Measurements from ENCODE around the gene TCHHL1. TPM values are rescaled to one million over a fixed set of nuclear protein-coding genes. Genes with fewer than 3 reads are reported as not detected.

The TCHHL1 gene
- total RNA-seq, 1 donor from 2014 or later: not detected

- Histone ChIP-seq H3K27me3 (no peaks in the 10 kb centered on the region), H3K9me3 (no peaks in the 10 kb centered on the region), H3K4me1 (no peaks in the 10 kb centered on the region), H3K4me3 (no peak overlapping the region), H3K27ac (no peak overlapping the region), H3K36me3 (no peaks in the 10 kb centered on the region)
- TF ChIP-seq CTCF (IDR thresholded peaks at IDR 0.05): no peak
- TF ChIP-seq POLR2AphosphoS5 (IDR thresholded peaks at IDR 0.05; ENCODE audit: insufficient read depth in 1 of 2, low read depth in 1 of 2): no peak
- no peak for TF ChIP-seq POLR2A (IDR thresholded peaks at IDR 0.05)
- intact Hi-C loops (cut with DNase I): no loop called here
- DNase-seq (ENCODE audit: extremely low spot score in 2 of 2): no peak
Measured at GRCh38 chr1:152118915-152119314, 30.1 kb upstream of the TCHHL1 start.

- DNase-seq (ENCODE audit: extremely low spot score in 2 of 2): no peak
- H3K27me3 ChIP-seq: no peaks in the 10 kb centered on the region
- no peaks in the 10 kb centered on the region for H3K36me3 ChIP-seq
- intact Hi-C loops (cut with DNase I): no loop called here
- no peak for TF ChIP-seq POLR2AphosphoS5 (IDR thresholded peaks at IDR 0.05; ENCODE audit: insufficient read depth in 1 of 2, low read depth in 1 of 2)
- TF ChIP-seq CTCF (IDR thresholded peaks at IDR 0.05): no peak
- no peak for TF ChIP-seq POLR2A (IDR thresholded peaks at IDR 0.05)
- no peak within 1 kb of the TSS for H3K4me3 ChIP-seq
- H3K4me1 ChIP-seq: peaks cover 25% of the 10 kb centered on the region
- no peaks in the 10 kb centered on the region for H3K9me3 ChIP-seq
- no peak within 1 kb of the TSS for H3K27ac ChIP-seq
Measured at GRCh38 chr1:152115344-152115743, 26.5 kb upstream of the TCHHL1 start, which contains the start of gene TCHH. TSS of gene TCHH (minus strand) at chr1:152115444. CDS start at chr1:152114080, 1,364 bp downstream.

GRCh38 chr1:152112885-152113432 is 24.1 kb upstream of the TCHHL1 start:
- peaks cover 5% of the 10 kb centered on the region for H3K27me3 ChIP-seq
- intact Hi-C loops (cut with DNase I): no loop called here
- peaks cover 40% of the 10 kb centered on the region for H3K4me1 ChIP-seq
- no peaks in the 10 kb centered on the region for H3K9me3 ChIP-seq
- no peak for DNase-seq (ENCODE audit: extremely low spot score in 2 of 2)
- no peak overlapping the region for H3K27ac ChIP-seq
- H3K4me3 ChIP-seq: no peak overlapping the region
- no peak for TF ChIP-seq POLR2AphosphoS5 (IDR thresholded peaks at IDR 0.05; ENCODE audit: insufficient read depth in 1 of 2, low read depth in 1 of 2)
- TF ChIP-seq CTCF (IDR thresholded peaks at IDR 0.05): no peak
- no peak for TF ChIP-seq POLR2A (IDR thresholded peaks at IDR 0.05)
- no peaks in the 10 kb centered on the region for H3K36me3 ChIP-seq

- Histone ChIP-seq H3K27ac (no peak overlapping the region), H3K27me3 (peaks cover 9% of the 10 kb centered on the region), H3K9me3 (no peaks in the 10 kb centered on the region), H3K4me1 (peaks cover 40% of the 10 kb centered on the region), H3K4me3 (peak overlapping the region; percentile 33 to 48), H3K36me3 (no peaks in the 10 kb centered on the region)
- DNase-seq (ENCODE audit: extremely low spot score in 2 of 2): no peak
- intact Hi-C loops (cut with DNase I): no loop called here
- TF ChIP-seq POLR2A (IDR thresholded peaks at IDR 0.05) (no peak), POLR2AphosphoS5 (IDR thresholded peaks at IDR 0.05; ENCODE audit: insufficient read depth in 1 of 2, low read depth in 1 of 2) (no peak), CTCF (IDR thresholded peaks at IDR 0.05) (no peak)
Measured at GRCh38 chr1:152112101-152112884, 23.4 kb upstream of the TCHHL1 start.

- DNase-seq (ENCODE audit: extremely low spot score in 2 of 2): no peak
- H3K4me3 ChIP-seq: peak overlapping the region; percentile 33 to 48
- H3K36me3 ChIP-seq: no peaks in the 10 kb centered on the region
- intact Hi-C loops (cut with DNase I): no loop called here
- H3K27me3 ChIP-seq: peaks cover 12% of the 10 kb centered on the region
- H3K4me1 ChIP-seq: peaks cover 40% of the 10 kb centered on the region
- H3K9me3 ChIP-seq: no peaks in the 10 kb centered on the region
- H3K27ac ChIP-seq: no peak overlapping the region
- TF ChIP-seq POLR2AphosphoS5 (IDR thresholded peaks at IDR 0.05; ENCODE audit: insufficient read depth in 1 of 2, low read depth in 1 of 2) (no peak), CTCF (IDR thresholded peaks at IDR 0.05) (no peak), POLR2A (IDR thresholded peaks at IDR 0.05) (no peak)
Measured at GRCh38 chr1:152111515-152111968, 22.7 kb upstream of the TCHHL1 start.

All from vagina (tissue), 2 donors.